Lower leg skin (tissue), 4 donors: Measurements from ENCODE around the gene MSH3. TPM values are rescaled to one million over a fixed set of nuclear protein-coding genes. Genes with fewer than 3 reads are reported as not detected.
"Not testable (repeated sequence)": the region's sequence is repeated elsewhere in the genome, so short reads cannot be mapped to it uniquely, and the experiment has no call there.

Source experiments
- DNase-seq, 2 donors: peaks; one replicate each; pipeline ENCODE4 v3.0.0-alpha.2; 2019; ENCODE audit warnings: low spot score in 2 of 2
- H3K4me3 ChIP-seq: fragments of 200-600 bp; sonication (generic); 2 replicates; pipeline ENCODE4 v1.5.1; 2017; ENCODE audit warnings: mild to moderate bottlenecking, low read depth; ENCODE audit not compliant: poor library complexity, severe bottlenecking
- CTCF ChIP-seq, 3 donors: fragments of 450-650 bp; IDR thresholded peaks; one replicate each; pipeline ENCODE4 v1.5.1; 2016; ENCODE audit warnings: antibody characterized with exemption in 3 of 3, mild to moderate bottlenecking in 3 of 3, moderate library complexity in 2 of 3
- POLR2A ChIP-seq, 2 donors: fragments of 450-650 bp; IDR thresholded peaks; one replicate each; pipeline ENCODE4 v1.6.1; 2016 to 2017; ENCODE audit warnings: antibody characterized with exemption in 2 of 2, mild to moderate bottlenecking in 1 of 2, moderate library complexity in 1 of 2
- WGBS, 2 donors: methylation state at CpG; one replicate each; pipeline ENCODE4 v1.1.5; 2018; 5-methylcytosine and 5-hydroxymethylcytosine counted together
- intact Hi-C: fragments of 100-400 bp; cut with DNase I; formaldehyde crosslinking; loops from one replicate; pipeline ENCODE4 v1.15.0; 2023; ENCODE audit warnings: low total_unique reads
- total RNA-seq, 4 donors: library from RNA; depleted of rRNA; stranded (reverse); fragments of >200 nt; gene quantifications; one replicate each; pipeline ENCODE4 v1.1.0, GENCODE V29; 2016

The MSH3 gene
- total RNA-seq, 4 donors from 2014 or later: 8.4 to 17.1 (median 11.4) TPM

GRCh38 chr5:80810425-80810824, 156.0 kb downstream of the MSH3 start:
- TF ChIP-seq CTCF (IDR thresholded peaks at IDR 0.05) (no peak), POLR2A (IDR thresholded peaks at IDR 0.05) (no peak)
- 97 to 100% methylated on average over 1 of the region's 1 CpG for WGBS, 2 donors
- intact Hi-C loops: no loop called here
- DNase-seq: no peak
- H3K4me3 ChIP-seq: no peak overlapping the region

- intact Hi-C loops: no loop called here
- WGBS, 2 donors: 93 to 96% methylated on average over 3 of the region's 3 CpGs
- H3K4me3 ChIP-seq: no peak overlapping the region
- no peak for DNase-seq
- no peak for TF ChIP-seq CTCF (IDR thresholded peaks at IDR 0.05)
- no peak for TF ChIP-seq POLR2A (IDR thresholded peaks at IDR 0.05)
Measured at GRCh38 chr5:80816590-80816989, 162.1 kb downstream of the MSH3 start.

GRCh38 chr5:80820685-80821084, 166.2 kb downstream of the MSH3 start:
- no peak for TF ChIP-seq POLR2A (IDR thresholded peaks at IDR 0.05)
- no peak for TF ChIP-seq CTCF (IDR thresholded peaks at IDR 0.05)
- no peak for DNase-seq
- H3K4me3 ChIP-seq: no peak overlapping the region
- WGBS, 2 donors: 92 to 96% methylated on average over 3 of the region's 3 CpGs
- intact Hi-C loops: no loop called here

GRCh38 chr5:80822640-80823039, 168.2 kb downstream of the MSH3 start:
- TF ChIP-seq POLR2A (IDR thresholded peaks at IDR 0.05): no peak
- TF ChIP-seq CTCF (IDR thresholded peaks at IDR 0.05): no peak
- WGBS, 2 donors: 83 to 100% methylated on average over 1 of the region's 1 CpG
- intact Hi-C loops: no loop called here
- DNase-seq: no peak
- no peak overlapping the region for H3K4me3 ChIP-seq

- intact Hi-C loops, H3K4me3 ChIP-seq, DNase-seq: not testable (repeated sequence)
- WGBS, 2 donors: 96 to 100% methylated on average over 3 to 18 of the region's 22 CpGs
Measured at GRCh38 chr5:80824159-80824558, 169.7 kb downstream of the MSH3 start.

GRCh38 chr5:80825786-80826460, 171.5 kb downstream of the MSH3 start:
- TF ChIP-seq POLR2A (IDR thresholded peaks at IDR 0.05): no peak
- TF ChIP-seq CTCF (IDR thresholded peaks at IDR 0.05): no peak
- DNase-seq: no peak
- no peak overlapping the region for H3K4me3 ChIP-seq
- 45 to 59% methylated on average over 2 of the region's 2 CpGs for WGBS, 2 donors
- intact Hi-C loops: no loop called here
